ENCODE results near the gene JKAMP.

The JKAMP gene

GRCh38 chr14:59478540-59478939, 5.8 kb upstream of the JKAMP start:
- DNase-seq (ENCODE audit: low read depth), result no peak
- no peak overlapping the region for H3K4me3 ChIP-seq (ENCODE audit: low read depth, low read length)
- TF ChIP-seq POLR2A (IDR thresholded peaks at IDR 0.05; ENCODE audit: extremely low read depth, insufficient read length), result no peak
- no peak for TF ChIP-seq MAX (IDR thresholded peaks at IDR 0.05; ENCODE audit: low read depth, low read length)
- TF ChIP-seq MYC (IDR thresholded peaks at IDR 0.05; ENCODE audit: low read depth, low read length), result no peak
- TF ChIP-seq CTCF (IDR thresholded peaks at IDR 0.05; ENCODE audit: low read depth, low read length), result no peak

GRCh38 chr14:59480166-59480565, 4.2 kb upstream of the JKAMP start:
- no peak for DNase-seq (ENCODE audit: low read depth)
- no peak overlapping the region for H3K4me3 ChIP-seq (ENCODE audit: low read depth, low read length)
- TF ChIP-seq POLR2A (IDR thresholded peaks at IDR 0.05; ENCODE audit: extremely low read depth, insufficient read length) (no peak), CTCF (IDR thresholded peaks at IDR 0.05; ENCODE audit: low read depth, low read length) (no peak), MAX (IDR thresholded peaks at IDR 0.05; ENCODE audit: low read depth, low read length) (no peak), MYC (IDR thresholded peaks at IDR 0.05; ENCODE audit: low read depth, low read length) (no peak)

- H3K4me3 ChIP-seq (ENCODE audit: low read depth, low read length), result peak overlapping the region; percentile 98
- TF ChIP-seq MAX (IDR thresholded peaks at IDR 0.05; ENCODE audit: low read depth, low read length), result no peak
- no peak for TF ChIP-seq CTCF (IDR thresholded peaks at IDR 0.05; ENCODE audit: low read depth, low read length)
- no peak for TF ChIP-seq POLR2A (IDR thresholded peaks at IDR 0.05; ENCODE audit: extremely low read depth, insufficient read length)
- TF ChIP-seq MYC (IDR thresholded peaks at IDR 0.05; ENCODE audit: low read depth, low read length), result no peak
Measured at GRCh38 chr14:59481407-59481806, 2.9 kb upstream of the JKAMP start.

GRCh38 chr14:59481871-59482540, 2.3 kb upstream of the JKAMP start:
- H3K4me3 ChIP-seq (ENCODE audit: low read depth, low read length), result peak overlapping the region; percentile 98
- no peak for TF ChIP-seq MYC (IDR thresholded peaks at IDR 0.05; ENCODE audit: low read depth, low read length)
- no peak for TF ChIP-seq CTCF (IDR thresholded peaks at IDR 0.05; ENCODE audit: low read depth, low read length)
- TF ChIP-seq MAX (IDR thresholded peaks at IDR 0.05; ENCODE audit: low read depth, low read length), result no peak
- no peak for TF ChIP-seq POLR2A (IDR thresholded peaks at IDR 0.05; ENCODE audit: extremely low read depth, insufficient read length)
- peak; percentile 20 for DNase-seq (ENCODE audit: low read depth)

More at GRCh38 chr14:59481407-59481806, 2.9 kb upstream of the JKAMP start:
- no peak for DNase-seq (ENCODE audit: low read depth)

GRCh38 chr14:59482541-59483331, 1.6 kb upstream of the JKAMP start:
- H3K4me3 ChIP-seq (ENCODE audit: low read depth, low read length), result peak overlapping the region; percentile 98
- peak; percentile 6 for DNase-seq (ENCODE audit: low read depth)
- no peak for TF ChIP-seq CTCF (IDR thresholded peaks at IDR 0.05; ENCODE audit: low read depth, low read length)
- no peak for TF ChIP-seq MAX (IDR thresholded peaks at IDR 0.05; ENCODE audit: low read depth, low read length)
- TF ChIP-seq POLR2A (IDR thresholded peaks at IDR 0.05; ENCODE audit: extremely low read depth, insufficient read length), result no peak
- TF ChIP-seq MYC (IDR thresholded peaks at IDR 0.05; ENCODE audit: low read depth, low read length), result no peak
